HepG2 (cell line): ENCODE measurements around the gene MGLL.

ENCODE experiments used
- JUND ChIP-seq: sonication (generic); formaldehyde crosslinking; IDR thresholded peaks from 2 replicates; pipeline ENCODE4 v1.8.0; 2022; ENCODE audit warnings: mild to moderate bottlenecking, missing genetic modification reagents
- KIAA2018 ChIP-seq: sonication (generic); formaldehyde crosslinking; IDR thresholded peaks from 2 replicates; pipeline ENCODE4 v1.5.0; 2020; ENCODE audit warnings: mild to moderate bottlenecking, missing genetic modification reagents, borderline replicate concordance
- PPARG ChIP-seq: conservative IDR thresholded peaks from 2 replicates; pipeline ENCODE4 v1.6.1; 2016; ENCODE audit warnings: missing biosample characterization, missing genetic modification reagents
- TF ChIP-seq, protein P1 (sequence below): IDR thresholded peaks from 2 replicates; pipeline ENCODE4 v1.6.1; 2016; ENCODE audit warnings: low read depth, control low read depth
- TF ChIP-seq, protein P2 (sequence below): sonication (generic); formaldehyde crosslinking; IDR thresholded peaks from 2 replicates; pipeline ENCODE4 v1.4.0; 2020; ENCODE audit warnings: missing genetic modification reagents

- TF ChIP-seq, protein P1, sequence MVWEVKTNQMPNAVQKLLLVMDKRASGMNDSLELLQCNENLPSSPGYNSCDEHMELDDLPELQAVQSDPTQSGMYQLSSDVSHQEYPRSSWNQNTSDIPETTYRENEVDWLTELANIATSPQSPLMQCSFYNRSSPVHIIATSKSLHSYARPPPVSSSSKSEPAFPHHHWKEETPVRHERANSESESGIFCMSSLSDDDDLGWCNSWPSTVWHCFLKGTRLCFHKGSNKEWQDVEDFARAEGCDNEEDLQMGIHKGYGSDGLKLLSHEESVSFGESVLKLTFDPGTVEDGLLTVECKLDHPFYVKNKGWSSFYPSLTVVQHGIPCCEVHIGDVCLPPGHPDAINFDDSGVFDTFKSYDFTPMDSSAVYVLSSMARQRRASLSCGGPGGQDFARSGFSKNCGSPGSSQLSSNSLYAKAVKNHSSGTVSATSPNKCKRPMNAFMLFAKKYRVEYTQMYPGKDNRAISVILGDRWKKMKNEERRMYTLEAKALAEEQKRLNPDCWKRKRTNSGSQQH (CRISPR knock-in tag), result no peak
- TF ChIP-seq KIAA2018 (CRISPR knock-in tag) (no peak), JUND (CRISPR knock-in tag) (no peak), PPARG (CRISPR knock-in tag) (no peak)
- TF ChIP-seq, protein P2, sequence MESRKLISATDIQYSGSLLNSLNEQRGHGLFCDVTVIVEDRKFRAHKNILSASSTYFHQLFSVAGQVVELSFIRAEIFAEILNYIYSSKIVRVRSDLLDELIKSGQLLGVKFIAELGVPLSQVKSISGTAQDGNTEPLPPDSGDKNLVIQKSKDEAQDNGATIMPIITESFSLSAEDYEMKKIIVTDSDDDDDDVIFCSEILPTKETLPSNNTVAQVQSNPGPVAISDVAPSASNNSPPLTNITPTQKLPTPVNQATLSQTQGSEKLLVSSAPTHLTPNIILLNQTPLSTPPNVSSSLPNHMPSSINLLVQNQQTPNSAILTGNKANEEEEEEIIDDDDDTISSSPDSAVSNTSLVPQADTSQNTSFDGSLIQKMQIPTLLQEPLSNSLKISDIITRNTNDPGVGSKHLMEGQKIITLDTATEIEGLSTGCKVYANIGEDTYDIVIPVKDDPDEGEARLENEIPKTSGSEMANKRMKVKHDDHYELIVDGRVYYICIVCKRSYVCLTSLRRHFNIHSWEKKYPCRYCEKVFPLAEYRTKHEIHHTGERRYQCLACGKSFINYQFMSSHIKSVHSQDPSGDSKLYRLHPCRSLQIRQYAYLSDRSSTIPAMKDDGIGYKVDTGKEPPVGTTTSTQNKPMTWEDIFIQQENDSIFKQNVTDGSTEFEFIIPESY (CRISPR knock-in tag), result no peak
Measured at GRCh38 chr3:127732879-127733350, 89.4 kb downstream of the MGLL start.
